ENCODE measurements around the gene LRFN4.

The LRFN4 gene

GRCh38 chr11:66870616-66871520 lies 14.0 kb downstream of the LRFN4 start:
- DNase-seq (ENCODE audit: low spot score): no peak

GRCh38 chr11:66871521-66871901 lies 14.6 kb downstream of the LRFN4 start:
- DNase-seq (ENCODE audit: low spot score): no peak

GRCh38 chr11:66874232-66874631 lies 17.4 kb downstream of the LRFN4 start:
- no peak for DNase-seq (ENCODE audit: low spot score)

- no peak for DNase-seq (ENCODE audit: low spot score)
Measured at GRCh38 chr11:66875378-66875777, 18.5 kb downstream of the LRFN4 start.

- no peak for DNase-seq (ENCODE audit: low spot score)
Measured at GRCh38 chr11:66877588-66878385, 20.9 kb downstream of the LRFN4 start.

- no peak for DNase-seq (ENCODE audit: low spot score)
Measured at GRCh38 chr11:66878474-66878873, 21.6 kb downstream of the LRFN4 start.

- no peak for DNase-seq (ENCODE audit: low spot score)
Measured at GRCh38 chr11:66879000-66879399, 22.1 kb downstream of the LRFN4 start.

GRCh38 chr11:66879583-66879982 lies 22.7 kb downstream of the LRFN4 start:
- DNase-seq (ENCODE audit: low spot score): peak; percentile 62

GRCh38 chr11:66879999-66880398 lies 23.1 kb downstream of the LRFN4 start:
- DNase-seq (ENCODE audit: low spot score): no peak

- peak; percentile 78 for DNase-seq (ENCODE audit: low spot score)
Measured at GRCh38 chr11:66880496-66881450, 23.9 kb downstream of the LRFN4 start.

- peak; percentile 37 for DNase-seq (ENCODE audit: low spot score)
Measured at GRCh38 chr11:66881451-66881835, 24.6 kb downstream of the LRFN4 start.

- peak; percentile 56 for DNase-seq (ENCODE audit: low spot score)
Measured at GRCh38 chr11:66881927-66882452, 25.1 kb downstream of the LRFN4 start.

- DNase-seq (ENCODE audit: low spot score): peak; percentile 71
Measured at GRCh38 chr11:66882561-66883015, 25.7 kb downstream of the LRFN4 start.

GRCh38 chr11:66883016-66883965 lies 26.4 kb downstream of the LRFN4 start:
- DNase-seq (ENCODE audit: low spot score): peak; percentile 84

- no peak for DNase-seq (ENCODE audit: low spot score)
Measured at GRCh38 chr11:66884443-66884842, 27.6 kb downstream of the LRFN4 start.

GRCh38 chr11:66885469-66885868 lies 28.6 kb downstream of the LRFN4 start:
- no peak for DNase-seq (ENCODE audit: low spot score)

- DNase-seq (ENCODE audit: low spot score): no peak
Measured at GRCh38 chr11:66885950-66886440, 29.1 kb downstream of the LRFN4 start.

GRCh38 chr11:66886671-66887221 lies 29.9 kb downstream of the LRFN4 start:
- no peak for DNase-seq (ENCODE audit: low spot score)

- no peak for DNase-seq (ENCODE audit: low spot score)
Measured at GRCh38 chr11:66887526-66887925, 30.7 kb downstream of the LRFN4 start.

- no peak for DNase-seq (ENCODE audit: low spot score)
Measured at GRCh38 chr11:66888282-66888681, 31.4 kb downstream of the LRFN4 start.
